Raji (cell line): ENCODE results near the gene TTLL5.

Experiments used
- POLR2A ChIP-seq: IDR thresholded peaks from 2 replicates; pipeline ENCODE4 v1.6.1; 2011; ENCODE audit warnings: low read depth, low read length, control low read depth; ENCODE audit not compliant: insufficient read depth

TTLL5 gene

DNA sequence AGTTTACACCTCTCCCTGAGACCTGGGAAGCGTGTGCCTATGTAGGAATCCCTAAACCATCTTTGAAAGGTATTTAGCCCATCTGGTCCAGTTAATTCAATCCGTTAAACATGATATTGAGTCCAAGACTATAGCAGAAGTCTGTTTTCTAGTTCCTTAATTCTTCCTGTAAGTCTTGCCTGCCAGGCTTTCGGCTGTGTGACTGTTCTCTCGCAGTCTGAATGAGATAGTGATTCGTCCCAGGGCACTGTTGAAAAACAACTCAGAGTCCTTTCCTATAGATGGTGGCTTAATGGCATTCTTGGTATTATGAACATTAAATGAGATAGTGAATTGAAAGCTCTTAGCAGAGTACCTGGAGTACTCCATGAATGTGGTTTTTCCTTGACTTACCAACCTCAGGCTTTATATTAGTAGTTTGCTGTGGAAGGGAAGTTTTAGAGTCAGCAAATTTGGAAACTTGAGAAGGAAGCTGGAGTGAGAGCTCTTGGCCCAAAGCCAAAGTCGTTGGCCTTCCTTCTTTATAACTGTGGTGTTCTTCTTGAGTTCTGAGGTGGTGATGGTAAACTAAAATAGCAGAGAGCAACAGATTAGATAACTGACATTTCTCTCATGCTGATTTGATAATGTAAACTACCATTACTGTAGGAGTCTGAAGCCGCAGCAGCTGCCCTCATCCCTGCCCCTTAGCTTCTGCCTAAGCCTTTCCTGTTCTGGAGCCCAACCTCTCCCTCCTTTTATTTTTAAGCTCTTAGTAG, 244.3 kb downstream of the TTLL5 start:
- no peak for TF ChIP-seq POLR2A

DNA sequence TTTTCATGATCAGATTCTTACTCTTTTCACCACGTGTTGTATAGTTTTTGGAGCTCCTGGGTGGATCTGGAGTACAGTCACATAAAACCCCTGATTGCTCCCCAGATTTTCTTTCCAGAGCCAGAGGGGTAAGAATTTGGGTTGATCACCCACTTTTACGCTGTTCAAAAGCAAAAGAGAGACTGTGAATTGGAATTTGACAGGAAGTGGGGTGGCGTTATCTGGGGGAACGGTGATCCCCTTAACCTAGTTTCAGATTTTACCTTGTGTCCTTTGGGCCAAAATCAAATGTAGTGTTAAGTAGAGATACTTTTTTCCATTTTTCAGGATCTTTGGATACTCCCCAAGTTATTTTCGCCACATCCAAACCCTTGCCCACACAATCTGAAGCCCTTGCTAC, 245.2 kb downstream of the TTLL5 start:
- no peak for TF ChIP-seq POLR2A

DNA sequence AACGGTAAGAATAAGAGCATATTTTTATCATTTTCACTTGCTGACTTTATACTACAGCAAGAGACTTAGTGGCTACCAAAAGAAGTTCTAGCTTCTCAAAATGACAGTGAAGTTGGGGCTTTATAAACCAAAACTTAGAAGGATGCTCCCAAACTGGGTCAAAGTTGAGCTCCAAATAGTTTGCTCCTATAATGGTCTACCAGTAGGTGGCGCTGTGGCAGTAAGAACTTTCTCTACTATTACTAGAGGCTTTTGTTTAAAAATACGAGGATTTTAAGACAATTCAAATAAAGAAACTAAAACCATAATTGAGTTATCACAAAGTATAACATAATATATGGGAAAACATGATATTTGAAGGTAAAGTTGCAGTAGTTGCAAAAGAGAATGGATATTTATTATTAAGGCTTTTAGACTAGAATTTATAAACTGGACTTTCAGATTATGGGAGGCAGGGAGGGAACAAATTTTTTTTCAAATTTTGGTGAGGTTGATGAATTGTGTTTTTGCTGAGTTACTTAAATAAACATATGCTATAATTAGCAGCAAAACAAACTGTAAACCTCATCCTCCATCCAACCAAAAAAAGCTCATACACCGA, 245.7 kb downstream of the TTLL5 start:
- TF ChIP-seq POLR2A: no peak

DNA sequence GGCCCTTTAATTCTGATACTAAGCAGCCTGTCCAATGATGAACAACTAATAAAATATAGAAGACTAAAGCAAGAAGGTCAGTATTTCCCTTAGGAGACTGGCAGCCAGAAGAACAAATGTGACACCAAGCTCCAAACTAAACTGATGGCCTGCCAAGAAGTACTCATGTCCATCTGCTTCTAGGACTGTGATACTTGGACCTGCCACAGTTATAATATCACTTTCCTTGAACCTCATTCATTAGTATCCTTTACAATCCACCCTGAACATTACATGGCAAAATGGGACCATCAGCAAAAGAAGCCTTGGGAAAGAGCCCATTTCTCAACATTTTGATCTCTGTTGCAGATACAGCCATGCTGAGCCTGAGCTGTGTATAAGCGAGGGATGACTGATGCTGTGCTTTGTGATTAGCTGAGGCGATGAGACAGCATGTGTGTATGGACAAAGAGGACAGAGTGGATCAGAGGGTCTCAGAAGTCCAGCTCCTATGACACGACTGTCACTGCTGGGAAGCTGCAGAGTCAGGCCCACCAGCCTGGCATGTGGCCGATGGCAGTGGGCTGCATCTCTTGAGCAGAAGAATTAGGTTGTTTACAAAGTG, 246.8 kb downstream of the TTLL5 start:
- TF ChIP-seq POLR2A: no peak

DNA sequence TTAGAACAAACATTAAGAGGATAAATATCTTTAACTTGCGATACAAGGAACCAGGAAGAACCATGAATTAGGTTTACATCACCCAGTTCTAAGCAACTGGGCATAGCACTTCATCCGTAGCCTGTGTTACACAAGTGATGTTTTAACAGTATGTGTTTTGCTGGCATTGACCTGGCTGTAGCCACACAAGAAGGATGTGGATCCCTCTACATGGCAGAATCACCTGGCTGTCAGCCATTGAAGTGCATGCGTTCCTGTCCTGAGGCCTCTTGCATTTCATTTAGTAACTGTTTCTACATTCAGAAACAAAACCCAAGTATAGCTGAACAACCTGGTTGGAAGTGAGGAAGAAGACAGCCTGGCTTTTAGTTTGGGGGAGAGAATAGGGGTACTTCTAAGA, 248.6 kb downstream of the TTLL5 start:
- TF ChIP-seq POLR2A: no peak

DNA sequence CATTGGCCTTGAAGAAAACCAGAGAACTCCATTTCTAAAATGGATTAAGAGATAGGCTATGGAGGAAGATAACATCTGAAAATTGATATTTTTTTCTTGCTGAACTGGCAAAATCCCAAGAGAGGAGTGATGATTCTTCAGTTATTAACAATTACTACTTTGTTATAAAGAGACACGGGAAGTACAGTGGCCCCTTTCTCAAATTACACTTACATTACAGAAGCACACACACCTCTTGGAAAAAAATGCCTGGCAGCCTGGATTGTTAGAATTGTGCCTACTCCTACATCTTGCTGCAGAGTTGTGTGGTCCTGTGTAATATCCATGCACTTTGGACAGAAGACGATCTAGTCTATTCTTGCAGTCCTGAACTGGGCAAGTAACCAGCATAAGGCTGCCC, 249.0 kb downstream of the TTLL5 start:
- TF ChIP-seq POLR2A: no peak

DNA sequence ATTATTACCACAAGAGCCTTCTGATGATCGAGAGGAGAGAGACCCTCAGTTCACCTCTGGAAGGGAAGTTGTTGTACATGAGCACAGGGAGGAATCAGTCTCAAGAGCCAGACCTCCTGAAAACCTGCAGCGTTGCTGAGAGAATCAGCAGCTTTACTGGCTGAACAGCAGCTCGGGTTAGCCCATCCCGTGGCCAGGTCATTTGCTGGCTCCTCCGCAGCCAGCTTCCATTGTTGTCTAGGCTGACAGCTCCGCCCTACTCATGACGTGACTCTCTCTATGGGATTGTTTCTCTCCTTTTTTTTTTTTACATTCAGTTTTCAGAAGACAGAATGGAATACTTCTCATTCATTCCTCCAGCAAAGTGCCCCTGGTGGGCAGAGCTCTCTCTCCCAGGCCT, 250.8 kb downstream of the TTLL5 start:
- TF ChIP-seq POLR2A: no peak

DNA sequence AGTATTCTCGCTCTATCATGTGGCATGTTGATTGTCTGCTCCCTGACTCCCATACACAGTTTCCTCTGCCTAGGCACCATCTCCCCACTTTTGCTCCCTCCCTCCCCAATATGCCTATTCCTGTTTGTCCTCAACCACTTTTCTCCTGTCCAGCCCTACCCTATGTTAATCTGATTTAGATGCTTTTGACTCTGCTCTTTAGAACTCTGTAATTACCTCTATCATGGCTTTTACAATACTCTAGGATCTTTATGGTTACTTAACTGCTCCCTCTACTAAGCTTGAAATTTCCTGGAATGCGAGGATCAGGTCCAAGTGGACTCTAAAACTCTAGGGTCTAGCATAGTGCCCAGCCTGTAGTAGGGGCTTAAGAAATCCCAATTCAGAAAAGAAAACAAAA, 252.1 kb downstream of the TTLL5 start:
- TF ChIP-seq POLR2A: no peak

DNA sequence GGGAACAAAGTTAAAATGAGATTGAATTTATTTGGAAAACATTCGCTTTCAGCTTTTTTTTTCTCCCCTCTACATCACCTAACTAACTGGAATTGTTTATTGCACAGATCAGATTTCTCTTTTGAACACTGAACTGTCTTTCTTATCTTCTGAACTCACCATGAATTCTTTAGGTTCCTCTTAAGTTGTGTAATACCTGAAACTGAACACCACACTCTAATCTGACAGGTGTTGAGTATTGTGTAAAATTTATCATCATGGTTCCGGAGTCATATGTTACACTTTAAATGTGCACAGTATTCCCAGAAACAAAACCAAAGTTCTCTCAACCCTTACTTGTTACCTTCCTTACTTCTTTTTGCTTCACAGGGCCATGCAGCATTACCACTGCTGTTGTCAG, 254.0 kb downstream of the TTLL5 start:
- TF ChIP-seq POLR2A: no peak

DNA sequence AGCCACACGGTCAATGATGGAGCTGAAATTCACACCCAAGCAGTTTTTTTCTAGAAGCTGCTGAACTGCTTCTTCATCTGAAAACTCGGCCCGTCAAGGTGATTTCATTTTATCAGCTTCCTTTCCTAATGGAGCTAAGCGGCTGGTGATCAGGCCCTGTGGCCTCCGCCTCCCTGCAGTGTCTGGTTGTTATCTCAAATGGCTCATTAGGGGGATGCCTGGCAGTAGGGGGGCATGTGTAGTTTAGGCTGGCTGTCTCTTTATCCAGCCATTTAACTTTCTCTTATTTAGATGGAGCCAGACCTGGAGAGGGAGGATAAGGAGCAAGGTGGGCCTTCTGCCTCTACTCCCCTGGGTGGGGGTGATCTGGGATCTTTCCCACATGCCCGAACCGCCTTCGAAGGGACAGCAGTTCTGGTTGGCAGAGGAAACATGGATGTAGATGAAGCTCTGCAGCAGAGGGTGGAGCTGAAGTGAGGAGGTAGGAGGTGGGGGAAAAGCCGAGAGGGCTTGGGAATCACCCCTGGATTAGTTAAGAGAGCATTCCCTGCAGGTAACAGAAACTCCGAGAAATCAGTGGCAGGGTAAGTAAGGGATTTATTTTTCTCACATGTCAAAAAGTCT, 256.4 kb downstream of the TTLL5 start:
- TF ChIP-seq POLR2A: no peak

DNA sequence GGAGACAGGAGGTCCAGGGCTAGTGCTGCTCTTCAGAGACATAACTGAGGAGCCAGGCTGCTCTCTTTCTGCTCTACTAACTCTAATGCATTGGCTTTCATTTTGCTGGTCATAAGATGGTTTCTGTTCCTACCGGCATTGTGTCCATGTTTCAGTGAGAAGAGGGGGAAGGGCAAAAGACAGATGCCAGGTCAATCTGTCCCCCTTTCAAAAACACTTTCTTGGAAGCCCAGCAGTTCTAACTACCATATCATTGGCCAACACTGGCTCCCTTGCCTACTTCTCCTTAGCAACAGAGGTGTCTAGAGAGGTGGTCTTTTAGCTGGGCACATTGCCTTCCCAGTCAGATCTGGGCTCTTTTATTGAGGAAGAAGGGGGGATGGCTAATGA, 256.9 kb downstream of the TTLL5 start:
- no peak for TF ChIP-seq POLR2A

DNA sequence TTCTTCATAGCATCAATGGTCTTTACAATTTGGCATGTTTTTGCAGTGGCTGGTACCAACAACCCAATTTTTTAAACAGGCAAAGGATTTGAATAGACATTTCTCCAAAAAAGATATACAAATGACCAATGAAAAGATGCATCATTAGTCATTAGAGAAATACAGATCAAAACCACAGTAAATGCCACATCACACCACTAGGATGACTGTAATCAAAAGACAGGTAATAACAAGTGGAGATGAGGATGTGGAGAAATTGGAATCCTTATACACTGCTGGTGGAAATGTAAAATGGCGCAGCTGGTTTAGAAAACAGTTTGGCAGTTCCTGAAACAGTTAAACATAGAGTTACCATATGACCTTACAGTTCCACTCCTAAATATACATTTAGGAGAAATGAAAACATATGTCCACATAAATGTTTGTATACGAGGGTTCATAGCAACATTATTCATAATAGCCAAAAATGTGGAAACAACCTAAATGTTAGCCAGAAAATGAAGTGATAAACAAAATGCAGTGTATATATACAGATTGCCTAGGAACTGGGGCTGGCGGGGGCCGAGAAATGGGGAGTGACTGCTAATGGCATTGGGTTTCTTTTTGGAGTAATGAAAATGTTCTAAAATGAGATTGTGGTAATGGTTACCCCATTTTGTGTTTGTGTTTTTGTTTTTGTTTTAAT, 265.5 kb downstream of the TTLL5 start:
- no peak for TF ChIP-seq POLR2A

DNA sequence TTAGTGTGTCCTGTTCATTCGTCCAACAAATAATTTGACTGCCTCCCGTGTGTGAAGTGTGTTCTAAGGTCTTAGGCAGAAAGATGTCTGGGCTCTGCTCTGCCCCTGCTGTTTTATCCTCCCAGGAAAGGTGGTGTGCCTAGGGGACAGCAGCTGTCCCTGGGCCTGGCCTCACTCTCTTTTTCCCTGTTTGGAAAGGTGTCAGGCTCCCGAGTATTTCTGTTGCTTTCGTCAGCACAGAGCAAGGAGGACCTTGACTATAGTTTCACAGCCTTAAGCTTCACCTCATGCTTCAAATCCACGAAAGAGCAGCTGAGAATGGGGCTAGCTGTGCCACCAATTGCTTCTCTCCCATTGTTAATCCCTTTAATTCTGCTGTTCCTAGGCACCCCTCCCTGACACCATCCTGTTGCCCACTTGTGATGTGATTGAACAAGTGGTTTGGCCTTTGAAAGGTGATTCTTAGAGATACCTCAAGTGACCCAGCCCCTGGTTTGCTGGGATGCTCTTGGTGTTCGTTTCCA, 266.6 kb downstream of the TTLL5 start:
- TF ChIP-seq POLR2A: no peak

DNA sequence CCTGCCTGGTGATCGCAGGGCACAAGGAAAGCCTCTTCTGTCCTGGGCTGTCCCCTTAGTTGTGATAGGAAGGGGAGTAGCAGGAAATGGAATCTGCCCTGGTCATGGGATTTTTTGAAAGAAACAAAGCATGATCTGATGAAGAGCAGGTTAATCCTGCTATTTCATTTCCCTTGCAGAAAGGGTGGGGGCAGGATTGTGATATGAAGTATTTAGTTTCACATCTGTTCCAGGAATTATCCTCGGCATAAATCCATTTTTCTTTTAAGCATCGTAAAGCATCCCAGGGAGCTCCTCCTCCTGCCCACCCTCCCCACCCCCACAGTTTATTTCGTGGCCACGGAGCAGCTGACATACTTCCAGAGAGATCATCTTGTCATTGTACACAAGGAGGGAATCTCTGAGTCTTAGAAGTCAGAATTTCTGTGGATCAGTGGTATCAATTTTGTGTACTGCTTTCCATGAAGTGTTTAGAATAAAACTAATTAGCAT, 267.7 kb downstream of the TTLL5 start:
- TF ChIP-seq POLR2A: no peak

DNA sequence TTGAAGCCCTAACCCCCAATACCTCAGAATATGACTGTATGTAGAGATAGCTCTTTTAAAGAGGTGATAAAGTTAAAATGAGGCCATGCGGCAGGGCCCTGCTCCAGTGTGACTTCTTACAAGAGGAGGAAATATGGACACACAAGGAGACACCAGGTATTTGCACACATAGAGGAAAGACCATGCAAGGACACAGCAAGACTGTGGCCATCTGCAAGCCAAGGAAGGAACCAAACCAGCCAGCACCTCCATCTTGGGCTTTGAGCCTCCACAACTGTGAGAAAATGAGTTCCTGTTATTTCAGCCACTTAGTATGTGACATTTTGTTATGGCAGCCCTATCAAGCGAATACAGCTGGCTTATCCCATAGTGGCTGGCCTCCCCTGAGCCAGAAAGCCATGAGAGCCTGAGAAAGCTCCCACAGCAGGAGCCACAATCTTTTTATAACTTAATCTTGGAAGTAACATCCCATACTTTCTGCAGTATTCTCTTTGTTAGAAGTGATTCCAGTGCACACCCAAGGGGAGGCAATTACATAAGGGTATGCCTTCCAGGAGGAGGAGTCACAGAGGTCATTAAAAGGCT, 272.8 kb downstream of the TTLL5 start:
- TF ChIP-seq POLR2A: no peak

DNA sequence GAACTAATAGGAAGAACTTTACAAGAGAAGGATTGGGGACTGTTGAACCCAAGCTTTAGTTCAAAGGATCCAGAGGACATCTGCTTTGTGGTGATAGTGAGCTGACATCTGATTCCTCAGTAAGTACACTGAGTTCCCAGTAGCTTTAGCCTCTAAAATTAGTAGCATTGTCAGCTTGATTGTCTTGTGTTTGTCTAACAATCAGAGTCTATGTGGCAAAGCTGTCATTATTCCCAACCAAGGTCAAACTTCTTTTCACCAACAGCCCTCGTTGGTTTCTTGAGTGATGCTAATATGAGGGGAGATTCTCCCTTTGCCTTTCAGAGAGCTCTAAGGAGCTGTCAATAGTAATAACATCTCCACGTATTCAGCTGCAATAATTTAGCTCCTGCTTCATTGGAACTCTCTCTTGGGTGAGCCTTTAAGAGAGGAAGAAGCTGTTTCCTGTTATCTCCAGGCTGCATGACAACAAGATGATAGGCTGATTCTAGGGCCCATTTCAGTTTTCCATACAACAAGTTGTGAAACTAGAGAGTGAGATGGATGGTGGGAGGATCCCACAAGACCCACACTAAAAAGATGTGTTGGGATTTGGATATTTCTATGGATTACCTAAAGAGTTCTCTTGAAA, 274.1 kb downstream of the TTLL5 start:
- no peak for TF ChIP-seq POLR2A
